Neural progenitor cell (in vitro differentiated cells): ENCODE results near the gene GID4.

Experiments used
- CTCF ChIP-seq: fragments of 200-600 bp; sonication (generic); IDR thresholded peaks from 2 replicates; pipeline ENCODE4 v1.5.1; 2017; ENCODE audit warnings: antibody characterized with exemption, mild to moderate bottlenecking
- EZH2phosphoT487 ChIP-seq: fragments of 200-600 bp; sonication (generic); IDR thresholded peaks from 2 replicates; pipeline ENCODE4 v1.6.1; 2017; ENCODE audit warnings: antibody characterized with exemption

- TF ChIP-seq CTCF (no peak), EZH2phosphoT487 (no peak)
These were observed 10.2 kb upstream of the GID4 start for GRCh38 chr17:18028952-18029540.
